ENCODE data around the gene RPS6KL1. TPM values are rescaled to one million over a fixed set of nuclear protein-coding genes. Genes with fewer than 3 reads are reported as not detected.

Gene RPS6KL1
- total RNA-seq, 1 experiment from 2014 or later = 17.9 TPM

DNA sequence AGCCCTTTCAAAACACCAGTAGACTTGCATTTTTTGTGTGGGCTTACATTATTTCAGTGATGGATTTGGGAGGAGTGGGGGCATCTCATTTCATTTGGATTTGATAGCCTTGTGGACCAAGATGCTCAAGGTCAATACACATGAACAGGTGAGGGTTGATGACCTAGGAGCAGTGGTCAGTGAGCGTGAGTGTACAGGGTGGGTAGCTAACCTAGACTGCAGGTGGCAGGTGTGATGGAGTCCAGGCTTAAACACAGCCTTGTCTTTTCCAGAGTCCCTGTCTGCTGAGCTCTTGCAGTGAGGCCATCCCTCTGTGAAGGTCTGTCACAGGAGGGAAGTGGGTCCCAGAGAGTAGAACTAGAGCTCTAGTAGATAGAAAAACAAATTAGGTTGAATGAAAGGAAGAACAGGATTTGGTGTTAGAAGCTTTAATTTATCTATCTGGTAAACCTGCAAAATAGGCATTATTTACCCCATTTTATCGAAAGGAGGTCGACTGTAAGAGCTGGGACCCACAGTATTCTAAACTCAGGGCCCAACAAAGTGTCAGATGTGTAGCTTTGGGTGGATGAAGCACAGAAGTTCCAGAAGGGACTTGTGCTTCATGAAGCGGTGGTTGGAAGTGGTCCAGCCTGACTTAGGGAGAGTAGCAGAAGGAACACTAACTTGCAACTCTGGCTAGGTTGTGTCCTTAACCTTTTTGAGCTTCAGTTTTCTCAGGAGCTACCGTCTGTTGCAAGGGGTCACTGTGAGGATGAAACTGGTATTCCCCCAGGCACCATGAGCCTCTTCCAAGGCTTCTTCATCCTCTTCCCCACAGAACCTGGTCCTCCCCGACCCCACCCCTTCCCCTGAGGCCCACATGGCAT lies 18.2 kb downstream of the RPS6KL1 start:
- Histone ChIP-seq H3F3A (ENCODE audit: low read length, unreplicated experiment) (no peaks in the 10 kb centered on the region), H3K27me3 (ENCODE audit: low read length) (no peaks in the 10 kb centered on the region), H3K9me3 (ENCODE audit: low read length) (no peaks in the 10 kb centered on the region), H3K27ac (ENCODE audit: low read length) (no peak overlapping the region), H3K9me2 (replicated peaks; ENCODE audit: low read length) (no peaks in the 10 kb centered on the region), H3K79me2 (ENCODE audit: low read length) (no peaks in the 10 kb centered on the region), H3K4me3 (ENCODE audit: low read length) (no peak overlapping the region), H3K4me1 (ENCODE audit: insufficient read depth, low read length) (no peaks in the 10 kb centered on the region), H3K9ac (ENCODE audit: low read length) (no peak overlapping the region), H3K4me2 (ENCODE audit: low read length) (no peak overlapping the region), H3K36me3 (ENCODE audit: low read depth, low read length) (peaks cover 36% of the 10 kb centered on the region), H4K20me1 (ENCODE audit: low read length) (no peaks in the 10 kb centered on the region), H2AFZ (ENCODE audit: low read length) (no peak overlapping the region)
- ChIA-PET CTCF (interaction anchor here (0.5 to 2.3 kb wide), 5 partner anchors 27 to 45 kb away, joined by 3 to 56 read pairs (median 4); no protein-coding TSS in a partner anchor), POLR2A (ENCODE audit: unreplicated experiment) (no interaction called here)
- BruUV-seq (replicated peaks) = no TSS peak
- intact Hi-C loops (cut with micrococcal nuclease) = loop anchor here (1.0 kb wide), 1 partner anchor 44 kb away; no protein-coding TSS in a partner anchor
- ATAC-seq (peak; percentile 11), DNase-seq (no peak)
- TF ChIP-seq, protein P1, sequence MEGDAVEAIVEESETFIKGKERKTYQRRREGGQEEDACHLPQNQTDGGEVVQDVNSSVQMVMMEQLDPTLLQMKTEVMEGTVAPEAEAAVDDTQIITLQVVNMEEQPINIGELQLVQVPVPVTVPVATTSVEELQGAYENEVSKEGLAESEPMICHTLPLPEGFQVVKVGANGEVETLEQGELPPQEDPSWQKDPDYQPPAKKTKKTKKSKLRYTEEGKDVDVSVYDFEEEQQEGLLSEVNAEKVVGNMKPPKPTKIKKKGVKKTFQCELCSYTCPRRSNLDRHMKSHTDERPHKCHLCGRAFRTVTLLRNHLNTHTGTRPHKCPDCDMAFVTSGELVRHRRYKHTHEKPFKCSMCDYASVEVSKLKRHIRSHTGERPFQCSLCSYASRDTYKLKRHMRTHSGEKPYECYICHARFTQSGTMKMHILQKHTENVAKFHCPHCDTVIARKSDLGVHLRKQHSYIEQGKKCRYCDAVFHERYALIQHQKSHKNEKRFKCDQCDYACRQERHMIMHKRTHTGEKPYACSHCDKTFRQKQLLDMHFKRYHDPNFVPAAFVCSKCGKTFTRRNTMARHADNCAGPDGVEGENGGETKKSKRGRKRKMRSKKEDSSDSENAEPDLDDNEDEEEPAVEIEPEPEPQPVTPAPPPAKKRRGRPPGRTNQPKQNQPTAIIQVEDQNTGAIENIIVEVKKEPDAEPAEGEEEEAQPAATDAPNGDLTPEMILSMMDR (conservative IDR thresholded peaks at IDR 0.05; ENCODE audit: low read depth, low read length) = no peak
- TF ChIP-seq EZH2 (IDR thresholded peaks at IDR 0.05; ENCODE audit: low read length, unreplicated experiment) = no peak
- TF ChIP-seq EZH2phosphoT487 (IDR thresholded peaks at IDR 0.05; ENCODE audit: borderline replicate concordance, low read length) = no peak

DNA sequence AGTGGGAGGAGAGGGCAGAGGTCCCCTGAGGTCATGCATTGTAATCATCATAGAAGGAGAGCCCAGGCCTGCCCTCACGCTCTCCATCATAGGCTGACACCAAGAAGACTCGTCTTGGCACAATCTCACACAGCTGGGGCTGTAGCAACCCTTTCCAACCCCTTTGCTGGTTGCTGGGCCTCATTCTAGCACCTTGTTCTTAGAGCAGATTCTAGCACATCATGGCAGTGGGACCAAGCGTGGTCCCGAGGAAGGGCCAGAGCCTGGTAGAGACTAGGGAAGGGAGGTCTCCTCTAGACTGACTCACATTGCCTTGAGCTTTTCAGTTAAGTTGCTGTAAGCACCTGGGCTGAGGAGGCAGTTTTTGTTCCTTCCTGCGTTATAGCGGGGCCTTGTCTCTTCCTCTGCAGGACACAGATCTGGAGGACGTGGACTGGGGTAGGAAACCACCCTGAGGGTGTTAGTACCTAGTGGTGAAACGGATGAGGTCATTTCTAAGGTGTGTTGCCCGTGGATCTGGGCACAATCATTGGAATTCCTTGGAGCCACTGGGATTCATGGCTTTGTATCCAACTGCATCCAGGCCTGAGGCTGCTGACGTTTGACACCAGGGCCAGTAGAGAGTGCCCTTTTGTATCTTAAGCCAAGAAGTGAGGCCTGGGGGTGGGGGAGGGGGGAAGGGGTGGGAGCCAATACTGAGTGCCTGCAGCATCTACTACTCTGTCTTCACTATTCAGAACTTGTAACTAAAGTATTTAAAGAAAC lies 19.9 kb downstream of the RPS6KL1 start:
- H3K9ac ChIP-seq (ENCODE audit: low read length) = no peak overlapping the region
- H3K9me2 ChIP-seq (replicated peaks; ENCODE audit: low read length) = no peaks in the 10 kb centered on the region
- BruUV-seq (replicated peaks) = TSS peak; percentile 36
- H3K36me3 ChIP-seq (ENCODE audit: low read depth, low read length) = peaks cover 53% of the 10 kb centered on the region
- ChIA-PET CTCF (no interaction called here), POLR2A (ENCODE audit: unreplicated experiment) (no interaction called here)
- no peaks in the 10 kb centered on the region for H4K20me1 ChIP-seq (ENCODE audit: low read length)
- H3K27me3 ChIP-seq (ENCODE audit: low read length) = no peaks in the 10 kb centered on the region
- TF ChIP-seq EZH2 (IDR thresholded peaks at IDR 0.05; ENCODE audit: low read length, unreplicated experiment) (no peak), EZH2phosphoT487 (IDR thresholded peaks at IDR 0.05; ENCODE audit: borderline replicate concordance, low read length) (no peak)
- TF ChIP-seq, protein P1 (conservative IDR thresholded peaks at IDR 0.05; ENCODE audit: low read depth, low read length) = no peak
- intact Hi-C loops (cut with micrococcal nuclease) = no loop called here
- no peak overlapping the region for H2AFZ ChIP-seq (ENCODE audit: low read length)
- H3K79me2 ChIP-seq (ENCODE audit: low read length) = no peaks in the 10 kb centered on the region
- H3K9me3 ChIP-seq (ENCODE audit: low read length) = no peaks in the 10 kb centered on the region
- no peaks in the 10 kb centered on the region for H3F3A ChIP-seq (ENCODE audit: low read length, unreplicated experiment)
- no peak overlapping the region for H3K27ac ChIP-seq (ENCODE audit: low read length)
- no peak overlapping the region for H3K4me2 ChIP-seq (ENCODE audit: low read length)
- ATAC-seq = no peak
- DNase-seq = no peak
- H3K4me3 ChIP-seq (ENCODE audit: low read length) = no peak overlapping the region
- H3K4me1 ChIP-seq (ENCODE audit: insufficient read depth, low read length) = no peaks in the 10 kb centered on the region
